Heart right ventricle (tissue), 16 donors: ENCODE measurements around the gene IPP. TPM values are rescaled to one million over a fixed set of nuclear protein-coding genes. Genes with fewer than 3 reads are reported as not detected.
A peak's percentile ranks its signal among the peaks of the same experiment; 100 is the strongest.

ENCODE experiments used
- ATAC-seq, 8 donors: fragments of 200-7000 bp; cut with Tn5 transposase; one replicate each; pipeline ENCODE4 v1.9.1; 2020; ENCODE audit warnings: mild to moderate bottlenecking in 8 of 8, moderate library complexity in 8 of 8, moderate number of reproducible peaks in 1 of 8
- DNase-seq, 2 donors: peaks; one replicate each; pipeline ENCODE4 v3.0.0-alpha.2; 2020
- H3K27ac ChIP-seq, 10 donors: fragments of 200-600 bp; sonication (generic) in 2 of 10; one replicate each; pipeline versions ENCODE4 v1.5.0 to v1.8.0; 2020 to 2022; ENCODE audit warnings: mild to moderate bottlenecking in 3 of 10
- H3K27me3 ChIP-seq, 7 donors: fragments of 200-600 bp; one replicate each; pipeline ENCODE4 v1.8.0; 2021 to 2022; ENCODE audit warnings: mild to moderate bottlenecking in 2 of 7
- H3K36me3 ChIP-seq, 9 donors: fragments of 200-600 bp; sonication (generic) in 1 of 9; one replicate each; pipeline versions ENCODE4 v1.5.0 to v1.8.0; 2020 to 2022; ENCODE audit warnings: mild to moderate bottlenecking in 2 of 9
- H3K4me1 ChIP-seq, 9 donors: fragments of 200-600 bp; sonication (generic) in 1 of 9; one replicate each; pipeline versions ENCODE4 v1.5.0 to v1.8.0; 2020 to 2022; ENCODE audit warnings: mild to moderate bottlenecking in 4 of 9
- H3K4me3 ChIP-seq, 10 donors: fragments of 200-600 bp; sonication (generic) in 2 of 10; one replicate each; pipeline versions ENCODE4 v1.5.0 to v1.8.0; 2020 to 2022; ENCODE audit warnings: mild to moderate bottlenecking in 7 of 10, moderate library complexity in 2 of 10
- H3K9me3 ChIP-seq, 11 donors: fragments of 200-600 bp in 10 of 11; sonication (generic) in 2 of 11; one replicate each; pipeline versions ENCODE4 v1.5.0 to v1.8.0; 2013 to 2022; ENCODE audit warnings: mild to moderate bottlenecking in 2 of 11, control low read depth in 1 of 11, moderate library complexity in 1 of 11
- WGBS, 2 donors: extraction: QIAGEN DNeasy Blood & Tissue Kit; methylation state at CpG; one replicate each; pipeline ENCODE4 v1.1.7; 2013; ENCODE audit warnings: inconsistent platforms in 1 of 2; 5-methylcytosine and 5-hydroxymethylcytosine counted together
- intact Hi-C, 10 donors: fragments of 100-400 bp; cut with DNase I; formaldehyde crosslinking; loops; one replicate each; pipeline versions ENCODE4 v1.11.1 to v1.14.2; 2022
- polyA plus RNA-seq, 2 donors: library from polyadenylated mRNA; stranded (reverse); fragments of 200-250 nt; gene quantifications; one replicate each; pipeline ENCODE4 v1.2.3, GENCODE V29; 2013
- total RNA-seq, 10 donors: library from RNA; stranded (reverse); fragmentation: NEBNext Ultra II Directional in 3 of 10; extraction: Animal tissue kit (Norgen Biotek cat#: 25700) in 3 of 10; gene quantifications; one replicate each; pipeline versions ENCODE4 v1.2.1 to v1.2.4, GENCODE V29; 2021 to 2023
- TF ChIP-seq, protein P1 (sequence below), 9 donors: fragments of 200-600 bp; sonication (generic) in 2 of 9; IDR thresholded peaks; one replicate each; pipeline versions ENCODE4 v1.5.0 to v1.8.0; 2021 to 2022; ENCODE audit warnings: antibody characterized with exemption in 9 of 9, mild to moderate bottlenecking in 5 of 9, moderate library complexity in 1 of 9
- donor health status: Arrhythmogenic right ventricular cardiomyopathy.
- donor health status: ischemic (EF 13 %, LVEDD 7.1; RV severe dilation, severe dysfunction).
- donor health status: healthy with polysubstance abuse.
- donor health status: DM: no; HTN: yes; CAD: no.
- donor health status: DM: no; HTN: no; CAD: no.
- donor health status: ischemic (EF 25% LVEDD 6.9; RV normal size, moderate dysfunction).
- donor health status: ischemic (EF 25% LVEDD 5.7; RV mildly dilated, moderate dysfunction).
- donor health status: healthy.
- donor health status: DM: yes; HTN: yes; CAD: no.
- donor health status: Ischemic cardiomyopathy.
- donor health status: ischemic (EF 35%, LVEDD 5.7; RV mildly dilated, moderate dysfunction).
- donor health status: nonischemic (EF 11% LVEDD 7.7; RV severe dilation, severe dysfunction).
- donor health status: DM: yes; HTN: yes; CAD: no.
- donor health status: PGD.
- donor health status: ischemic (EF 29% LVEDD 5.4; RV normal size, mild dysfunction).
- donor health status: nonischemic (EF 23%, LVEDD 6.1; RV moderate dilation, normal function).

Gene IPP
- total and polyA plus RNA-seq, 12 donors = 2.1 to 30.0 (median 20.6) TPM

DNA sequence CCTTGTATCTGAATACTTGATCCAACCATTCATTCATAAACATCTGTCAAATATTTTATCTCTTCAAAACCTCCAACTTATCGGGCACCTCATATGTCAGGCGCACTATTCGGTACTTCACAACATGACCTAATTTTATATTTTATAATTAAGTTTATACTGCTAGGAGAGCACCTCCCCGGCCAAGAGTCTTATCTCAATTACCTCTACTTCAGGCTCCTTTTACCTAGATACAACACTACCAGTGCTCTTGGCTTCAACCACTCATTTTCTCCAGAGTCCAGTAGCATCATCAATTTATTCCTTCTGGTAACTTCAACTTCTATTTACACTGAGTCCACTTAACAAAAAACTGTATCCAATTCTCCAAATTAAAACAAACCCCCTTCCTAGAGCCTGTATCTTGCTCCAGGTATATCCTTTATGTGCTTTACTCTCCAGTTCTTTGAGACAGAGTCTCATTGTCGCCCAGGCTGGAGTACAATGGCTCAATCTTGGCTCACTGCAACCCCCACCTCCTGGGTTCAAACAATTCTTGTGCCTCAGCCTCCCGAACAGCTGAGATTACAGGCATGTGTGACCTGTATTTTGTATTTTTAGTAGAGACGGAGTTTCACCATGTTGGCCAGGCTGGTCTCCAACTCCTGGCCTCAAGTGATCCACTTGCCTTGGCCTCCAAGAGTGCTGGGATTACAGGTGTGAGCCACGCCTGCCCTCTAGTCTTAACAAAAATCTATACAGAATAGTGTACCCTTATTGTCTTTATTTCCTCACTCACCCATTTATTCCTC lies 82.9 kb downstream of the IPP start:
- Histone ChIP-seq H3K4me1 (peaks cover 2 to 79% (median 62%) of the 10 kb centered on the region in 9 donors), H3K36me3 (peaks cover 0 to 6% (median 0%) of the 10 kb centered on the region in 9 donors), H3K9me3 (no peaks in the 10 kb centered on the region), H3K27me3 (no peaks in the 10 kb centered on the region), H3K4me3 (no peak overlapping the region), H3K27ac (peak overlapping the region in 1 of 10 donors; percentile 4)
- DNase-seq (no peak), ATAC-seq (peak in 1 of 8 donors; percentile 31)
- WGBS, 2 donors = 62 to 77% methylated on average over 8 of the region's 8 CpGs
- intact Hi-C loops = no loop called here
- TF ChIP-seq, protein P1, sequence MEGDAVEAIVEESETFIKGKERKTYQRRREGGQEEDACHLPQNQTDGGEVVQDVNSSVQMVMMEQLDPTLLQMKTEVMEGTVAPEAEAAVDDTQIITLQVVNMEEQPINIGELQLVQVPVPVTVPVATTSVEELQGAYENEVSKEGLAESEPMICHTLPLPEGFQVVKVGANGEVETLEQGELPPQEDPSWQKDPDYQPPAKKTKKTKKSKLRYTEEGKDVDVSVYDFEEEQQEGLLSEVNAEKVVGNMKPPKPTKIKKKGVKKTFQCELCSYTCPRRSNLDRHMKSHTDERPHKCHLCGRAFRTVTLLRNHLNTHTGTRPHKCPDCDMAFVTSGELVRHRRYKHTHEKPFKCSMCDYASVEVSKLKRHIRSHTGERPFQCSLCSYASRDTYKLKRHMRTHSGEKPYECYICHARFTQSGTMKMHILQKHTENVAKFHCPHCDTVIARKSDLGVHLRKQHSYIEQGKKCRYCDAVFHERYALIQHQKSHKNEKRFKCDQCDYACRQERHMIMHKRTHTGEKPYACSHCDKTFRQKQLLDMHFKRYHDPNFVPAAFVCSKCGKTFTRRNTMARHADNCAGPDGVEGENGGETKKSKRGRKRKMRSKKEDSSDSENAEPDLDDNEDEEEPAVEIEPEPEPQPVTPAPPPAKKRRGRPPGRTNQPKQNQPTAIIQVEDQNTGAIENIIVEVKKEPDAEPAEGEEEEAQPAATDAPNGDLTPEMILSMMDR (IDR thresholded peaks at IDR 0.05) = no peak

DNA sequence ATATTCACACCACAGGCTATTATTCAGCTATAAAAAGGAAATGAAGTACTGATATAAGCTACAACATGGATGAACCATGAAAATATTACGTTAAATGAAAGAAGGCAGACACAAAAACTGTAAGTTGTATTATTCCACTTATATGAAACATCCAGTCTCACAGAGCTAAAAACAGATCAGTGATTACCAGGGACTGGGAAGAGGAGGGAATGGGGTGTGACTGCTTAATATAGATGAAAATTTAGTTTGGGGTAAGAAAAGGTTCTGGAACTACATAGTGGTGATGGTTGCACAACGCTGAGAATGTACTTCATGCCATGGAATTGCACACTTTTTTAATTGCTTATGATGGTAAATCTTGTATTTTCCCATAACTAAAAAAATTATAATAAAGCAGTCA lies 83.6 kb downstream of the IPP start:
- intact Hi-C loops = no loop called here
- ATAC-seq = peak in 3 of 8 donors; percentile 49 to 53 (median 51)
- Histone ChIP-seq H3K4me3 (no peak overlapping the region), H3K27ac (peak overlapping the region in 1 of 10 donors; percentile 4), H3K36me3 (peaks cover 0 to 7% (median 0%) of the 10 kb centered on the region in 9 donors), H3K9me3 (no peaks in the 10 kb centered on the region), H3K4me1 (peaks cover 2 to 73% (median 57%) of the 10 kb centered on the region in 9 donors), H3K27me3 (no peaks in the 10 kb centered on the region)
- WGBS, 2 donors = 41 to 70% methylated on average over 2 of the region's 2 CpGs
- TF ChIP-seq, protein P1 (IDR thresholded peaks at IDR 0.05) = no peak
- DNase-seq = no peak

DNA sequence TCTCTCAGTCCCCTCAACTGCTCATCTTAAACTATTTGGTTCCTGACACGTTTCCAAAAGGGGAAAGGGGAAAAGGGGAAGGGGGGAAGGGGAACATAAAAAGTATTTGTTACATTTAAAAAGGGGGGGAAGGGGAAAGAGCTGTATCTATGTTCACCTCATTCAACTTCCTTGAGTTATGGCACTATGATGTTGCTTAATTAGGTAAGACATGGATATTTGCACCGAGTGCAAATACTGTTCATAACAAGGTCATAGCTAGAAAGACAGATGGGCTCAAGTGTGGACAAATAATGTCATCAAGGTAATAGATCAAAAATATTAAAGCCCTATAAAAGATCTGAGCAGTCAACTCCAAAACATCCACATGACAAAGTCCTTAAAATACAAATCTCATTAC lies 90.1 kb downstream of the IPP start:
- 59 to 68% methylated on average over 2 of the region's 2 CpGs for WGBS, 2 donors
- TF ChIP-seq, protein P1 (IDR thresholded peaks at IDR 0.05) = no peak
- Histone ChIP-seq H3K27ac (no peak overlapping the region), H3K4me1 (peaks cover 0 to 14% (median 3%) of the 10 kb centered on the region in 9 donors), H3K36me3 (peaks cover 0 to 71% (median 39%) of the 10 kb centered on the region in 9 donors), H3K4me3 (no peak overlapping the region), H3K9me3 (no peaks in the 10 kb centered on the region), H3K27me3 (no peaks in the 10 kb centered on the region)
- DNase-seq (no peak), ATAC-seq (no peak)
- intact Hi-C loops = no loop called here

DNA sequence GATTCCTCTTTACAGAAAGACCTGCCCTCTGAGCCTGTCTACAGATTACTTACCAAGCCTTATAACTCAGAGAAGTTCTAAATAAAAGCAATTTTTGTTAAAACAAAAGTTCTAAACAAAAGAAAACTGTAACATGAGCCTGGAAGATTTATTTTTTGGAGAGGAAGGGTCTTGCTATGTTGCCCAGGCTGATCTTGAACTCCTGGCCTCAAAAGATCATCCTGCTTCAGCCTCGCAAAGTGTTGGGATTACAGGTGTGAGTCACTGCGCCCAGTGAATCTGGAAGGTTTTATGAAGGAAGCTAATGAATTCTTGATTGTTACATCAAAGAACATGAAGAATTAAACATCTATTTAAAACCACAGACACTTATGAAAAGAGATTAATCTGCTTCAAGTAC lies 91.2 kb downstream of the IPP start:
- Histone ChIP-seq H3K36me3 (peaks cover 0 to 80% (median 47%) of the 10 kb centered on the region in 9 donors), H3K4me1 (peaks cover 0 to 14% (median 3%) of the 10 kb centered on the region in 9 donors), H3K9me3 (no peaks in the 10 kb centered on the region), H3K27me3 (no peaks in the 10 kb centered on the region), H3K4me3 (no peak overlapping the region), H3K27ac (no peak overlapping the region)
- DNase-seq (no peak), ATAC-seq (no peak)
- 94 to 100% methylated on average over 2 of the region's 2 CpGs for WGBS, 2 donors
- intact Hi-C loops = no loop called here
- TF ChIP-seq, protein P1 (IDR thresholded peaks at IDR 0.05) = no peak
